Fibroblast of mammary gland (primary cell): ENCODE measurements around the gene NIN.
"Not testable (repeated sequence)": the region's sequence is repeated elsewhere in the genome, so short reads cannot be mapped to it uniquely, and the experiment has no call there.

Source experiments
- DNase-seq: peaks from one replicate; pipeline ENCODE4 v3.0.0-alpha.2; 2010; ENCODE audit warnings: low read depth
- H3K4me3 ChIP-seq: 2 replicates; pipeline ENCODE4 v1.5.1; 2011; ENCODE audit warnings: low read depth, mild to moderate bottlenecking, low read length, moderate library complexity; ENCODE audit not compliant: control insufficient read depth
- CTCF ChIP-seq: conservative IDR thresholded peaks from 2 replicates; pipeline ENCODE4 v1.5.1; 2011; ENCODE audit warnings: low read depth, low read length, inconsistent platforms; ENCODE audit not compliant: control insufficient read depth, insufficient read depth

The NIN gene

GRCh38 chr14:50714450-50715073, 116.4 kb downstream of the NIN start:
- peak; percentile 92 for TF ChIP-seq CTCF
- H3K4me3 ChIP-seq, result no peak overlapping the region
- peak; percentile 61 for DNase-seq

- no peak for TF ChIP-seq CTCF
- no peak overlapping the region for H3K4me3 ChIP-seq
- no peak for DNase-seq
These were observed 119.9 kb downstream of the NIN start for GRCh38 chr14:50711043-50711442.

GRCh38 chr14:50705026-50705593, 125.9 kb downstream of the NIN start:
- no peak for TF ChIP-seq CTCF
- no peak for DNase-seq
- no peak overlapping the region for H3K4me3 ChIP-seq

- no peak overlapping the region for H3K4me3 ChIP-seq
- no peak for DNase-seq
- no peak for TF ChIP-seq CTCF
These were observed 126.4 kb downstream of the NIN start for GRCh38 chr14:50704454-50705010.

- peak; percentile 36 for DNase-seq
- H3K4me3 ChIP-seq, result no peak overlapping the region
- TF ChIP-seq CTCF, result no peak
These were observed 133.2 kb downstream of the NIN start for GRCh38 chr14:50697659-50698290.

- H3K4me3 ChIP-seq, DNase-seq: not testable (repeated sequence)
These were observed 136.7 kb downstream of the NIN start for GRCh38 chr14:50694260-50694659.

- no peak for DNase-seq
- no peak for TF ChIP-seq CTCF
- no peak overlapping the region for H3K4me3 ChIP-seq
These were observed 142.1 kb downstream of the NIN start for GRCh38 chr14:50688875-50689274.
